Colon (tissue), 2 donors: Measurements from ENCODE around the gene UTP4.

Experiments used
- FAIRE-seq: peaks from 2 replicates; lab custom pipeline; 2012; peaks lifted over from hg19 to GRCh38; lab: Jason Lieb, UNC
- donor health status: control.
- donor health status: control.

Gene UTP4

GRCh38 chr16:69132424-69133252, at the start of gene UTP4, which contains the start of gene CHTF8:
Gene UTP4, plus strand, starts transcription at chr16:69132649. Its CDS starts 811 bp downstream, at chr16:69133460.
Gene CHTF8, minus strand, starts transcription at chr16:69132588. Its CDS starts 11,130 bp downstream, at chr16:69121458.
- FAIRE-seq: no peak

GRCh38 chr16:69083306-69083941, 49.0 kb upstream of the UTP4 start:
- FAIRE-seq: no peak

- FAIRE-seq: no peak
These were observed 48.2 kb upstream of the UTP4 start for GRCh38 chr16:69084289-69084688.

GRCh38 chr16:69085032-69085695, 47.3 kb upstream of the UTP4 start:
- no peak for FAIRE-seq

- FAIRE-seq: no peak
These were observed 45.3 kb upstream of the UTP4 start for GRCh38 chr16:69087161-69087581.

GRCh38 chr16:69088684-69089083, 43.8 kb upstream of the UTP4 start:
- FAIRE-seq: no peak

- no peak for FAIRE-seq
These were observed 43.1 kb upstream of the UTP4 start for GRCh38 chr16:69089091-69089910.

GRCh38 chr16:69093974-69094373, 38.5 kb upstream of the UTP4 start:
- no peak for FAIRE-seq

- FAIRE-seq: no peak
These were observed 37.9 kb upstream of the UTP4 start for GRCh38 chr16:69094501-69094900.

GRCh38 chr16:69095193-69095592, 37.3 kb upstream of the UTP4 start:
- FAIRE-seq: no peak

- FAIRE-seq: no peak
These were observed 32.3 kb upstream of the UTP4 start for GRCh38 chr16:69100071-69100691.

GRCh38 chr16:69105501-69106361, 26.7 kb upstream of the UTP4 start, which contains the start of gene HAS3:
Gene HAS3, plus strand, starts transcription at chr16:69105653. Its CDS starts 3,743 bp downstream, at chr16:69109396.
- no peak for FAIRE-seq

GRCh38 chr16:69106491-69107315, 25.7 kb upstream of the UTP4 start:
- no peak for FAIRE-seq

- FAIRE-seq: no peak
These were observed 25.0 kb upstream of the UTP4 start for GRCh38 chr16:69107316-69107962.

- FAIRE-seq: no peak
These were observed 24.2 kb upstream of the UTP4 start for GRCh38 chr16:69108064-69108904.

GRCh38 chr16:69108905-69109252, 23.6 kb upstream of the UTP4 start:
- FAIRE-seq: no peak

GRCh38 chr16:69109486-69110270, 22.8 kb upstream of the UTP4 start:
- FAIRE-seq: no peak
